C4-2B (cell line): ENCODE results near the gene ERC1.

ENCODE experiments used
- ZFX ChIP-seq: fragments of 450-650 bp; IDR thresholded peaks from 2 replicates; pipeline ENCODE4 v1.6.1; 2017
- TF ChIP-seq, protein P1 (sequence below): fragments of 450-650 bp; conservative IDR thresholded peaks from 2 replicates; pipeline ENCODE4 v1.5.1; 2017; ENCODE audit warnings: mild to moderate bottlenecking

DNA sequence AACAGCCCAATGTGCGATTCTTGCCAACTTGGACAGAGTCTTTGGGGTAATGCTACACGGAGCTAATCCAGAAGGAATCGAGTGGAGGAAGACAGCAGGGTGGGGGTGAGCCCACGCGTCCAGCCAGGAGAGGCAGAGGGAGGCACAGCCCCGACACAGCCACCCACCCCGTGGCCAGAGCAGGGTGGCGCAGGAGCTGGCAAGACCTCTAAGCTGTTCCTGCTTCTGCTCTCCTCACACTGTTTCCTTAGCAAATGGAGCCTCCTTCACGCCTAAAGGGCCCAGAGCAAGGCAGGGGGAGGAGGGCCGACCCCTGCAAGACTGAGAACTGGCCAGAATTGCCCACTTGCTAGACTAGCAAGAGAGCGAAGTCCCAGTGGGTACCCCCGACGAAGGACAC, 511.8 kb downstream of the ERC1 start:
- TF ChIP-seq, protein P1, sequence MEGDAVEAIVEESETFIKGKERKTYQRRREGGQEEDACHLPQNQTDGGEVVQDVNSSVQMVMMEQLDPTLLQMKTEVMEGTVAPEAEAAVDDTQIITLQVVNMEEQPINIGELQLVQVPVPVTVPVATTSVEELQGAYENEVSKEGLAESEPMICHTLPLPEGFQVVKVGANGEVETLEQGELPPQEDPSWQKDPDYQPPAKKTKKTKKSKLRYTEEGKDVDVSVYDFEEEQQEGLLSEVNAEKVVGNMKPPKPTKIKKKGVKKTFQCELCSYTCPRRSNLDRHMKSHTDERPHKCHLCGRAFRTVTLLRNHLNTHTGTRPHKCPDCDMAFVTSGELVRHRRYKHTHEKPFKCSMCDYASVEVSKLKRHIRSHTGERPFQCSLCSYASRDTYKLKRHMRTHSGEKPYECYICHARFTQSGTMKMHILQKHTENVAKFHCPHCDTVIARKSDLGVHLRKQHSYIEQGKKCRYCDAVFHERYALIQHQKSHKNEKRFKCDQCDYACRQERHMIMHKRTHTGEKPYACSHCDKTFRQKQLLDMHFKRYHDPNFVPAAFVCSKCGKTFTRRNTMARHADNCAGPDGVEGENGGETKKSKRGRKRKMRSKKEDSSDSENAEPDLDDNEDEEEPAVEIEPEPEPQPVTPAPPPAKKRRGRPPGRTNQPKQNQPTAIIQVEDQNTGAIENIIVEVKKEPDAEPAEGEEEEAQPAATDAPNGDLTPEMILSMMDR: no peak
- no peak for TF ChIP-seq ZFX
